HCT116 (cell line): ENCODE measurements around the gene CAPNS1.

ENCODE experiments used
- CEBPB ChIP-seq: IDR thresholded peaks from 2 replicates; pipeline ENCODE4 v1.6.1; 2012; ENCODE audit warnings: low read depth
- EZH2 ChIP-seq: fragments of 200-600 bp; sonication (generic); IDR thresholded peaks from 2 replicates; pipeline ENCODE4 v1.6.1; 2017; ENCODE audit warnings: antibody characterized with exemption, mixed run types
- POLR2A ChIP-seq: IDR thresholded peaks from 2 replicates; pipeline ENCODE4 v1.7.0; 2011; ENCODE audit warnings: borderline replicate concordance; ENCODE audit not compliant: insufficient read depth, insufficient read length; ENCODE audit errors: extremely low read depth
- POLR2AphosphoS5 ChIP-seq: IDR thresholded peaks from 2 replicates; pipeline ENCODE4 v1.6.1; 2011; ENCODE audit warnings: mild to moderate bottlenecking, low read depth, low read length, moderate library complexity
- SP1 ChIP-seq: IDR thresholded peaks from 2 replicates; pipeline ENCODE4 v1.6.1; 2012; ENCODE audit warnings: low read depth
- SRF ChIP-seq: IDR thresholded peaks from 2 replicates; pipeline ENCODE4 v1.6.1; 2012; ENCODE audit warnings: low read depth
- TCF7L2 ChIP-seq: IDR thresholded peaks from 2 replicates; pipeline ENCODE4 v1.7.0; 2011; ENCODE audit warnings: borderline replicate concordance, inconsistent platforms; ENCODE audit not compliant: insufficient read depth, insufficient read length; ENCODE audit errors: extremely low read depth
- YY1 ChIP-seq: IDR thresholded peaks from 2 replicates; pipeline ENCODE4 v1.6.1; 2011; ENCODE audit warnings: low read length, low read depth, moderate library complexity, mild to moderate bottlenecking; ENCODE audit not compliant: insufficient replicate concordance; ENCODE audit errors: extremely low read depth
- ZNF274 ChIP-seq: fragments of 200-500 bp; sonication (Bioruptor generic); IDR thresholded peaks from 2 replicates; pipeline ENCODE4 v1.6.1; 2014; ENCODE audit warnings: mild to moderate bottlenecking, low read depth, low read length, inconsistent platforms
- TF ChIP-seq, protein P1 (sequence below), 3 experiments: fragments of 200-600 bp in 1 of 3; sonication (generic) in 1 of 3; IDR thresholded peaks in 2 of 3; conservative IDR thresholded peaks in 1 of 3; 2 replicates each; pipeline ENCODE4 v1.5.1; 2012 to 2017; ENCODE audit warnings: low read depth in 2 of 3, low read length in 2 of 3, antibody characterized with exemption in 1 of 3, borderline replicate concordance in 1 of 3, control low read depth in 1 of 3, mild to moderate bottlenecking in 1 of 3, mixed read lengths in 1 of 3, mixed run types in 1 of 3, moderate library complexity in 1 of 3; ENCODE audit not compliant: insufficient read depth in 1 of 3
- TF ChIP-seq, protein P2 (sequence below): IDR thresholded peaks from 2 replicates; pipeline ENCODE4 v1.6.1; 2011; ENCODE audit warnings: mild to moderate bottlenecking, low read length, moderate library complexity; ENCODE audit not compliant: insufficient replicate concordance; ENCODE audit errors: extremely low read depth
- TF ChIP-seq, protein P3 (sequence below): IDR thresholded peaks from 2 replicates; pipeline ENCODE4 v1.6.1; 2012; ENCODE audit warnings: low read depth

DNA sequence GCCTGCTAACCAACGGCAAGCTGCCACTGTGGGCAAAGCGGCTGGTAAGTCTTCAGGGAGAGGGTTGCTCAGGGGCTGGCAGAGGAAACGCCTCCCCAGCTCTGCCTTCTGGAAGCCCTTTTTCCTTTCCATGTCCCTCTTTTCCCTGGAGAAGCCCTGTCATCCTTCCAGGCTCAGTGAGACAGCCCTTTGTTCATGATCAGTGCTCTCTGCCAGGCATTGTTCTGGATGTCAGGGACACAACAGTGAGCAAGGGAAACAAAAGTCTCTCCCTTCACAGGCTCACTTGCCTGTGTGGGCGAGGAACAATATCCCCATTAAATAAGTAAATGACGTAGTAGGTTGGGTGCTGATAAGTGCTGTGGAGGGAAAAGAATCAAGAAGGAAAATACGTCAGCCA is 42.8 kb upstream of the CAPNS1 start:
- TF ChIP-seq, protein P1, sequence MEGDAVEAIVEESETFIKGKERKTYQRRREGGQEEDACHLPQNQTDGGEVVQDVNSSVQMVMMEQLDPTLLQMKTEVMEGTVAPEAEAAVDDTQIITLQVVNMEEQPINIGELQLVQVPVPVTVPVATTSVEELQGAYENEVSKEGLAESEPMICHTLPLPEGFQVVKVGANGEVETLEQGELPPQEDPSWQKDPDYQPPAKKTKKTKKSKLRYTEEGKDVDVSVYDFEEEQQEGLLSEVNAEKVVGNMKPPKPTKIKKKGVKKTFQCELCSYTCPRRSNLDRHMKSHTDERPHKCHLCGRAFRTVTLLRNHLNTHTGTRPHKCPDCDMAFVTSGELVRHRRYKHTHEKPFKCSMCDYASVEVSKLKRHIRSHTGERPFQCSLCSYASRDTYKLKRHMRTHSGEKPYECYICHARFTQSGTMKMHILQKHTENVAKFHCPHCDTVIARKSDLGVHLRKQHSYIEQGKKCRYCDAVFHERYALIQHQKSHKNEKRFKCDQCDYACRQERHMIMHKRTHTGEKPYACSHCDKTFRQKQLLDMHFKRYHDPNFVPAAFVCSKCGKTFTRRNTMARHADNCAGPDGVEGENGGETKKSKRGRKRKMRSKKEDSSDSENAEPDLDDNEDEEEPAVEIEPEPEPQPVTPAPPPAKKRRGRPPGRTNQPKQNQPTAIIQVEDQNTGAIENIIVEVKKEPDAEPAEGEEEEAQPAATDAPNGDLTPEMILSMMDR (IDR thresholded peaks at IDR 0.05 in 2 of 3, conservative IDR thresholded peaks at IDR 0.05 in 1 of 3; ENCODE audit: borderline replicate concordance in 1 of 3, insufficient read depth in 1 of 3, low read depth in 2 of 3, low read length in 2 of 3): no peak
- TF ChIP-seq POLR2AphosphoS5 (no peak), TCF7L2 (no peak), SP1 (no peak), ZNF274 (no peak), EZH2 (no peak), YY1 (no peak), POLR2A (no peak), SRF (no peak), CEBPB (no peak)
- TF ChIP-seq, protein P2, sequence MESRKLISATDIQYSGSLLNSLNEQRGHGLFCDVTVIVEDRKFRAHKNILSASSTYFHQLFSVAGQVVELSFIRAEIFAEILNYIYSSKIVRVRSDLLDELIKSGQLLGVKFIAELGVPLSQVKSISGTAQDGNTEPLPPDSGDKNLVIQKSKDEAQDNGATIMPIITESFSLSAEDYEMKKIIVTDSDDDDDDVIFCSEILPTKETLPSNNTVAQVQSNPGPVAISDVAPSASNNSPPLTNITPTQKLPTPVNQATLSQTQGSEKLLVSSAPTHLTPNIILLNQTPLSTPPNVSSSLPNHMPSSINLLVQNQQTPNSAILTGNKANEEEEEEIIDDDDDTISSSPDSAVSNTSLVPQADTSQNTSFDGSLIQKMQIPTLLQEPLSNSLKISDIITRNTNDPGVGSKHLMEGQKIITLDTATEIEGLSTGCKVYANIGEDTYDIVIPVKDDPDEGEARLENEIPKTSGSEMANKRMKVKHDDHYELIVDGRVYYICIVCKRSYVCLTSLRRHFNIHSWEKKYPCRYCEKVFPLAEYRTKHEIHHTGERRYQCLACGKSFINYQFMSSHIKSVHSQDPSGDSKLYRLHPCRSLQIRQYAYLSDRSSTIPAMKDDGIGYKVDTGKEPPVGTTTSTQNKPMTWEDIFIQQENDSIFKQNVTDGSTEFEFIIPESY: no peak
- TF ChIP-seq, protein P3, sequence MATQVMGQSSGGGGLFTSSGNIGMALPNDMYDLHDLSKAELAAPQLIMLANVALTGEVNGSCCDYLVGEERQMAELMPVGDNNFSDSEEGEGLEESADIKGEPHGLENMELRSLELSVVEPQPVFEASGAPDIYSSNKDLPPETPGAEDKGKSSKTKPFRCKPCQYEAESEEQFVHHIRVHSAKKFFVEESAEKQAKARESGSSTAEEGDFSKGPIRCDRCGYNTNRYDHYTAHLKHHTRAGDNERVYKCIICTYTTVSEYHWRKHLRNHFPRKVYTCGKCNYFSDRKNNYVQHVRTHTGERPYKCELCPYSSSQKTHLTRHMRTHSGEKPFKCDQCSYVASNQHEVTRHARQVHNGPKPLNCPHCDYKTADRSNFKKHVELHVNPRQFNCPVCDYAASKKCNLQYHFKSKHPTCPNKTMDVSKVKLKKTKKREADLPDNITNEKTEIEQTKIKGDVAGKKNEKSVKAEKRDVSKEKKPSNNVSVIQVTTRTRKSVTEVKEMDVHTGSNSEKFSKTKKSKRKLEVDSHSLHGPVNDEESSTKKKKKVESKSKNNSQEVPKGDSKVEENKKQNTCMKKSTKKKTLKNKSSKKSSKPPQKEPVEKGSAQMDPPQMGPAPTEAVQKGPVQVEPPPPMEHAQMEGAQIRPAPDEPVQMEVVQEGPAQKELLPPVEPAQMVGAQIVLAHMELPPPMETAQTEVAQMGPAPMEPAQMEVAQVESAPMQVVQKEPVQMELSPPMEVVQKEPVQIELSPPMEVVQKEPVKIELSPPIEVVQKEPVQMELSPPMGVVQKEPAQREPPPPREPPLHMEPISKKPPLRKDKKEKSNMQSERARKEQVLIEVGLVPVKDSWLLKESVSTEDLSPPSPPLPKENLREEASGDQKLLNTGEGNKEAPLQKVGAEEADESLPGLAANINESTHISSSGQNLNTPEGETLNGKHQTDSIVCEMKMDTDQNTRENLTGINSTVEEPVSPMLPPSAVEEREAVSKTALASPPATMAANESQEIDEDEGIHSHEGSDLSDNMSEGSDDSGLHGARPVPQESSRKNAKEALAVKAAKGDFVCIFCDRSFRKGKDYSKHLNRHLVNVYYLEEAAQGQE: no peak
